Breast epithelium (tissue), 3 donors: ENCODE data around the gene PDLIM4.

Experiments used
- POLR2AphosphoS5 ChIP-seq, 3 donors: sonication (generic); formaldehyde crosslinking; IDR thresholded peaks; one replicate each; pipeline ENCODE4 v1.6.1; 2017; ENCODE audit warnings: antibody characterized with exemption in 3 of 3
- TF ChIP-seq, protein P1 (sequence below), 3 donors: fragments of 450-650 bp; IDR thresholded peaks; one replicate each; pipeline ENCODE4 v1.5.1; 2016 to 2017; ENCODE audit warnings: antibody characterized with exemption in 3 of 3, mild to moderate bottlenecking in 3 of 3, moderate library complexity in 3 of 3

DNA sequence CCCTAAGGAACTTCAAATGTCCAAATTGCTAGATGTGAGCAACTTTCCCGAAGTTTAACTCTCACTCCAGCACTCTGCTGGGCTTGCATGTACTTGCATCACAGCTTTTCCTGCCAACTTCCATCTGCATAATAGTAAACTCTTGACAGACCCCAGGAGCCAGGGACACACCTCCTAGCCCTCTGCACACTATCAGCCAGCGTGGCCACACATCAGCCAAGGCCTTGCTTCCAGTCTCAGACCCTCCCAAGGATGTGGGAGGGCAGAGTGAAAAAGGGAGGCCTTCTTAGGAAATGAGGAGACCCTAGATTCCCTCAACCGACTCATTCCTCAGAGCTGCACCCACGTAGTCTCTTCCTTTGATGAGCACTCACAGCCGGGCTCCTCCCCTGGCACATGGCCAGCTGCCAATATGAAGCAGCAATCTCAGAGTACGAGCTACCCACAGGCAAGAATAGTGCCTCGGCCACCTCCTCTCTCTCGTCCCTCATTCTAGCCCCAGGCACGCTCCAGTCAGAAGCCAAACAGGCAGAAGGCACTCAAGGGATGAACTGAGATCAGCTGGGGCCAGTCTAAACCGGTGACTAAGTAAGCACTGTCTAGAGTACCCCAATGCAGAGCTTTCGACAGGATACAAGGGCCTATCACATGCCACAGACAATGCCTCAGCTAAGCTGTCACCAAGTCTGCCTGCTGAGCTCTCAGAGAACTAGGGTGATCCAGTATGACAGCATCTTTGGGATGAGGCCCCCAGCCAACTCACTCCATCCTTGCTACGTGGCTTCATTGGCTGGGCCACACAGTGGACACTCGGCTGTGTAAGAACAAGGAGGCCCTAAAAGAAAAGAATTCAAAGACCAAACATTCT lies 32.1 kb upstream of the PDLIM4 start:
- TF ChIP-seq, protein P1, sequence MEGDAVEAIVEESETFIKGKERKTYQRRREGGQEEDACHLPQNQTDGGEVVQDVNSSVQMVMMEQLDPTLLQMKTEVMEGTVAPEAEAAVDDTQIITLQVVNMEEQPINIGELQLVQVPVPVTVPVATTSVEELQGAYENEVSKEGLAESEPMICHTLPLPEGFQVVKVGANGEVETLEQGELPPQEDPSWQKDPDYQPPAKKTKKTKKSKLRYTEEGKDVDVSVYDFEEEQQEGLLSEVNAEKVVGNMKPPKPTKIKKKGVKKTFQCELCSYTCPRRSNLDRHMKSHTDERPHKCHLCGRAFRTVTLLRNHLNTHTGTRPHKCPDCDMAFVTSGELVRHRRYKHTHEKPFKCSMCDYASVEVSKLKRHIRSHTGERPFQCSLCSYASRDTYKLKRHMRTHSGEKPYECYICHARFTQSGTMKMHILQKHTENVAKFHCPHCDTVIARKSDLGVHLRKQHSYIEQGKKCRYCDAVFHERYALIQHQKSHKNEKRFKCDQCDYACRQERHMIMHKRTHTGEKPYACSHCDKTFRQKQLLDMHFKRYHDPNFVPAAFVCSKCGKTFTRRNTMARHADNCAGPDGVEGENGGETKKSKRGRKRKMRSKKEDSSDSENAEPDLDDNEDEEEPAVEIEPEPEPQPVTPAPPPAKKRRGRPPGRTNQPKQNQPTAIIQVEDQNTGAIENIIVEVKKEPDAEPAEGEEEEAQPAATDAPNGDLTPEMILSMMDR (IDR thresholded peaks at IDR 0.05), result no peak
- peak in 1 of 3 donors; percentile 17 for TF ChIP-seq POLR2AphosphoS5 (IDR thresholded peaks at IDR 0.05)
